ENCODE measurements around the gene TNNC1.

DNA sequence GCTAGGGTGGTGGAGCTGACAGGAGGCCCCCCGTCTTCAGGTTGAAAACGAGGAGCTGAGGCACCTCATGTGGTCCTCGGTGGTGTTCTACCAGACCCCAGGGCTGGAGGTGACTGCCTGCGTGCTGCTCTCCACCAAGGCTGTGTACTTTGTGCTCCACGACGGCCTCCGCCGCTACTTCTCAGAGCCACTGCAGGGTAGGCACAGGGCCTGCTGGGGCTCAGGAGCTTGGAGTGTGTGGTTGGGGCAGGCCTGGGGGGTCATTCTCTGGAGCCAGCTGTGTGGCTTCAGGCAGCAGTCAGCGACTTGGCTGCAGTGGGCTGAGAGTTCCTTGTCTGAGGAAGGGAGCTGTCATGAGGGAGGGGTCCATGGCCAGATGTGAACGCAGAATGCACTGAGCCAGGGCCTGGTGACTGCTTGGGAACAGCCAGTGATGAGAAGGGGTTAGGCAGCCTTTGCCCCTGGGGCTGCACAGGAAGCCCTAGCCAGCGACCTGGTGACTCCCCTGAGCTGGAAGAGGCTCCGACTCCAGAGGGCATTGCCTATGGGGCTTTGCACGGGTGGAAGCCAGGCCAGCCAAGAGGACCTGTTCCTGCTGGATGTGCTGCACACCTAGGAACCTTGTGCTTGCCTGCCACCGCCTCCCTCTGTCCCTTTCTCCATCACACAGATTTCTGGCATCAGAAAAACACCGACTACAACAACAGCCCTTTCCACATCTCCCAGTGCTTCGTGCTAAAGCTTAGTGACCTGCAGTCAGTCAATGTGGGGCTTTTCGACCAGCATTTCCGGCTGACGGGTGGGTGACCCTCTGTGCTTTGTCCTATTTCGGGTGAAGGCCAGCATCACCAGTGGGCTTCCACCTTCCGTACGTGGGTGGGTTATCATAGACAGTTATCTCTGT, 36.4 kb upstream of the TNNC1 start:
- TF ChIP-seq, protein P1, sequence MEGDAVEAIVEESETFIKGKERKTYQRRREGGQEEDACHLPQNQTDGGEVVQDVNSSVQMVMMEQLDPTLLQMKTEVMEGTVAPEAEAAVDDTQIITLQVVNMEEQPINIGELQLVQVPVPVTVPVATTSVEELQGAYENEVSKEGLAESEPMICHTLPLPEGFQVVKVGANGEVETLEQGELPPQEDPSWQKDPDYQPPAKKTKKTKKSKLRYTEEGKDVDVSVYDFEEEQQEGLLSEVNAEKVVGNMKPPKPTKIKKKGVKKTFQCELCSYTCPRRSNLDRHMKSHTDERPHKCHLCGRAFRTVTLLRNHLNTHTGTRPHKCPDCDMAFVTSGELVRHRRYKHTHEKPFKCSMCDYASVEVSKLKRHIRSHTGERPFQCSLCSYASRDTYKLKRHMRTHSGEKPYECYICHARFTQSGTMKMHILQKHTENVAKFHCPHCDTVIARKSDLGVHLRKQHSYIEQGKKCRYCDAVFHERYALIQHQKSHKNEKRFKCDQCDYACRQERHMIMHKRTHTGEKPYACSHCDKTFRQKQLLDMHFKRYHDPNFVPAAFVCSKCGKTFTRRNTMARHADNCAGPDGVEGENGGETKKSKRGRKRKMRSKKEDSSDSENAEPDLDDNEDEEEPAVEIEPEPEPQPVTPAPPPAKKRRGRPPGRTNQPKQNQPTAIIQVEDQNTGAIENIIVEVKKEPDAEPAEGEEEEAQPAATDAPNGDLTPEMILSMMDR (conservative IDR thresholded peaks at IDR 0.05): no peak
- TF ChIP-seq EZH2 (IDR thresholded peaks at IDR 0.05; ENCODE audit: low read depth): no peak

Data from PC-9 (cell line).